ENCODE measurements around the gene JDP2. TPM values are rescaled to one million over a fixed set of nuclear protein-coding genes. Genes with fewer than 3 reads are reported as not detected.

JDP2 gene
- total RNA-seq, 1 donor from 2014 or later = 79.5 TPM

- H4K20me1 ChIP-seq (ENCODE audit: insufficient read depth, low read length) = no peaks in the 10 kb centered on the region
- H3K36me3 ChIP-seq (ENCODE audit: insufficient read depth, low read length) = no peaks in the 10 kb centered on the region
- no peak overlapping the region for H2AFZ ChIP-seq (ENCODE audit: low read depth, low read length)
- peaks cover 5% of the 10 kb centered on the region for H3K27me3 ChIP-seq (ENCODE audit: insufficient read depth, low read length)
- Mint-ChIP-seq H3K27me3 (ENCODE audit: low read depth, unreplicated experiment) (peaks cover 30% of the 10 kb centered on the region), H3K27ac (ENCODE audit: unreplicated experiment) (peak overlapping the region; percentile 58), H3K4me1 (ENCODE audit: low read depth, unreplicated experiment) (peaks cover 3% of the 10 kb centered on the region), H3K4me3 (ENCODE audit: unreplicated experiment) (no peak overlapping the region), H3K9me3 (ENCODE audit: unreplicated experiment) (peaks cover 15% of the 10 kb centered on the region), H3K36me3 (ENCODE audit: low read depth, unreplicated experiment) (no peaks in the 10 kb centered on the region)
- no peak for FAIRE-seq
- H3K9ac ChIP-seq (ENCODE audit: low read length) = no peak overlapping the region
- DNase-seq (ENCODE audit: low read depth) = no peak
- no peak overlapping the region for H3K27ac ChIP-seq (ENCODE audit: low read depth, low read length)
- no peak overlapping the region for H3K4me3 ChIP-seq (ENCODE audit: insufficient read depth, low read depth, low read length)
- no peaks in the 10 kb centered on the region for H3K79me2 ChIP-seq (ENCODE audit: insufficient read depth, low read length)
- no peak overlapping the region for H3K4me2 ChIP-seq (ENCODE audit: low read length)
- TF ChIP-seq EZH2 (IDR thresholded peaks at IDR 0.05; ENCODE audit: insufficient read depth, low read length) = no peak
- no peak for TF ChIP-seq CTCF (IDR thresholded peaks at IDR 0.05; ENCODE audit: insufficient read depth, low read depth, low read length)
- peaks cover 3% of the 10 kb centered on the region for H3K4me1 ChIP-seq (ENCODE audit: insufficient read depth, low read length)
- no peaks in the 10 kb centered on the region for H3K9me3 ChIP-seq (ENCODE audit: insufficient read depth, low read depth, low read length)
Observed at GRCh38 chr14:75395862-75396261, 32.0 kb upstream of the JDP2 start.

GRCh38 chr14:75399321-75399720 lies 28.5 kb upstream of the JDP2 start:
- no peak overlapping the region for H3K9ac ChIP-seq (ENCODE audit: low read length)
- no peak overlapping the region for H2AFZ ChIP-seq (ENCODE audit: low read depth, low read length)
- FAIRE-seq (no peak), DNase-seq (ENCODE audit: low read depth) (no peak)
- Mint-ChIP-seq H3K27me3 (ENCODE audit: low read depth, unreplicated experiment) (peaks cover 25% of the 10 kb centered on the region), H3K36me3 (ENCODE audit: low read depth, unreplicated experiment) (no peaks in the 10 kb centered on the region), H3K4me3 (ENCODE audit: unreplicated experiment) (no peak overlapping the region), H3K4me1 (ENCODE audit: low read depth, unreplicated experiment) (peaks cover 3% of the 10 kb centered on the region), H3K9me3 (ENCODE audit: unreplicated experiment) (peaks cover 16% of the 10 kb centered on the region), H3K27ac (ENCODE audit: unreplicated experiment) (no peak overlapping the region)
- no peak overlapping the region for H3K27ac ChIP-seq (ENCODE audit: low read depth, low read length)
- H3K4me1 ChIP-seq (ENCODE audit: insufficient read depth, low read length) = peaks cover 3% of the 10 kb centered on the region
- no peaks in the 10 kb centered on the region for H3K9me3 ChIP-seq (ENCODE audit: insufficient read depth, low read depth, low read length)
- H3K27me3 ChIP-seq (ENCODE audit: insufficient read depth, low read length) = peaks cover 7% of the 10 kb centered on the region
- H3K4me3 ChIP-seq (ENCODE audit: insufficient read depth, low read depth, low read length) = no peak overlapping the region
- H3K36me3 ChIP-seq (ENCODE audit: insufficient read depth, low read length) = no peaks in the 10 kb centered on the region
- H4K20me1 ChIP-seq (ENCODE audit: insufficient read depth, low read length) = no peaks in the 10 kb centered on the region
- H3K79me2 ChIP-seq (ENCODE audit: insufficient read depth, low read length) = no peaks in the 10 kb centered on the region
- TF ChIP-seq CTCF (IDR thresholded peaks at IDR 0.05; ENCODE audit: insufficient read depth, low read depth, low read length) (no peak), EZH2 (IDR thresholded peaks at IDR 0.05; ENCODE audit: insufficient read depth, low read length) (no peak)
- no peak overlapping the region for H3K4me2 ChIP-seq (ENCODE audit: low read length)

GRCh38 chr14:75399843-75400775 lies 27.7 kb upstream of the JDP2 start:
- Histone ChIP-seq H2AFZ (ENCODE audit: low read depth, low read length) (no peak overlapping the region), H3K27ac (ENCODE audit: low read depth, low read length) (no peak overlapping the region), H3K4me1 (ENCODE audit: insufficient read depth, low read length) (peaks cover 3% of the 10 kb centered on the region), H3K9me3 (ENCODE audit: insufficient read depth, low read depth, low read length) (no peaks in the 10 kb centered on the region), H3K27me3 (ENCODE audit: insufficient read depth, low read length) (peaks cover 14% of the 10 kb centered on the region), H4K20me1 (ENCODE audit: insufficient read depth, low read length) (no peaks in the 10 kb centered on the region), H3K9ac (ENCODE audit: low read length) (no peak overlapping the region), H3K36me3 (ENCODE audit: insufficient read depth, low read length) (no peaks in the 10 kb centered on the region), H3K4me2 (ENCODE audit: low read length) (no peak overlapping the region), H3K79me2 (ENCODE audit: insufficient read depth, low read length) (no peaks in the 10 kb centered on the region), H3K4me3 (ENCODE audit: insufficient read depth, low read depth, low read length) (no peak overlapping the region)
- Mint-ChIP-seq H3K27me3 (ENCODE audit: low read depth, unreplicated experiment) (peaks cover 22% of the 10 kb centered on the region), H3K4me3 (ENCODE audit: unreplicated experiment) (no peak overlapping the region), H3K4me1 (ENCODE audit: low read depth, unreplicated experiment) (peaks cover 3% of the 10 kb centered on the region), H3K9me3 (ENCODE audit: unreplicated experiment) (peaks cover 16% of the 10 kb centered on the region), H3K36me3 (ENCODE audit: low read depth, unreplicated experiment) (no peaks in the 10 kb centered on the region), H3K27ac (ENCODE audit: unreplicated experiment) (no peak overlapping the region)
- TF ChIP-seq CTCF (IDR thresholded peaks at IDR 0.05; ENCODE audit: insufficient read depth, low read depth, low read length) (no peak), EZH2 (IDR thresholded peaks at IDR 0.05; ENCODE audit: insufficient read depth, low read length) (no peak)
- DNase-seq (ENCODE audit: low read depth) (no peak), FAIRE-seq (no peak)
